ENCODE results near the gene SLC7A10. TPM values are rescaled to one million over a fixed set of nuclear protein-coding genes. Genes with fewer than 3 reads are reported as not detected.

SLC7A10 gene
- total RNA-seq, 1 donor from 2014 or later, result not detected

DNA sequence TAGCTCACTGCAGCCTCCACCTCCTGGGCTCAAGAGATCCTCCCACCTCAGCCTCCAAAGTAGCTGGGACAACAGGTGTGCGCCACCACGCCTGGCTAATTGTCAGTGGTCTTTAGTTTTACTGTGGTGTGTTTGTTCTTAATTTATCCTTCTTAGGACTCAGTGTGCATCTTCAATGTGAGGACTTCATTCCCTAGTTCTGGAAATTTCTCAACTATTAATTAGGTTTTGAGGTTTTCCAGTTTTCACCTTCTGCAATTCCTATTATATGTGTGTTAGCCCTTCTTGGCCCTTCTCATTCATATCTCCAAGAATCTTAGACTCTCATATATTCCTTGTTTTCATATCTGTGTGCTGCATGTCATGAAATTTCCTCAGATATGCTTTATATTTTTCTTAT lies 32.2 kb upstream of the SLC7A10 start:
- no peaks in the 10 kb centered on the region for H3K36me3 ChIP-seq (ENCODE audit: control insufficient read depth, insufficient read depth, low read length)
- no peaks in the 10 kb centered on the region for H3K27me3 ChIP-seq (ENCODE audit: control insufficient read depth, insufficient read depth, low read length)
- no peak for TF ChIP-seq CTCF (IDR thresholded peaks at IDR 0.05; ENCODE audit: insufficient read depth, low read length, poor library complexity, severe bottlenecking)
- H3K4me3 ChIP-seq (ENCODE audit: low read depth, low read length), result no peak overlapping the region
- no peak for DNase-seq (ENCODE audit: low read depth)

GRCh38 chr19:33256261-33256660 lies 30.6 kb upstream of the SLC7A10 start:
- Histone ChIP-seq H3K27me3 (ENCODE audit: control insufficient read depth, insufficient read depth, low read length) (no peaks in the 10 kb centered on the region), H3K36me3 (ENCODE audit: control insufficient read depth, insufficient read depth, low read length) (no peaks in the 10 kb centered on the region), H3K4me3 (ENCODE audit: low read depth, low read length) (no peak overlapping the region)
- no peak for DNase-seq (ENCODE audit: low read depth)
- TF ChIP-seq CTCF (IDR thresholded peaks at IDR 0.05; ENCODE audit: insufficient read depth, low read length, poor library complexity, severe bottlenecking), result no peak

DNA sequence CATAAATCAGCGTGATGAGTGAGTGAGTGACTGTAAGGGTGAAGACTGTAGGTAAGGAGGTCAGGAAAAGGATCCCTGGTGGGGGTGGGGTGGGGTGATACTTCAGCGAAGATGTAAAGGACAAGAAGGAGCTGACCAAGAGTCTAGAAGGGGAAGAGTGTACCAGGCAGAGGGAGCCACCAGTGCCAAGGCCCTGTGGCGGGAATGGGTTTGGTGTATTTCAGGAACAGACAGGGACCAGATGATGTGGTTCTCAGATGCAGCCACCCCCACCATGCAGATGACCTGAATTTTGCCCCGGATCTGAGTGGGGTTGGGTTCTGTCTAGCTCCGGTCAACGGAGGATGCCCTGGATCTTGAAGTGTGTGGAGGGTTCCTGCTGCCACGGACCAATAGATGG lies 30.1 kb upstream of the SLC7A10 start:
- TF ChIP-seq CTCF (IDR thresholded peaks at IDR 0.05; ENCODE audit: insufficient read depth, low read length, poor library complexity, severe bottlenecking), result no peak
- H3K27me3 ChIP-seq (ENCODE audit: control insufficient read depth, insufficient read depth, low read length), result no peaks in the 10 kb centered on the region
- no peaks in the 10 kb centered on the region for H3K36me3 ChIP-seq (ENCODE audit: control insufficient read depth, insufficient read depth, low read length)
- H3K4me3 ChIP-seq (ENCODE audit: low read depth, low read length), result no peak overlapping the region
- DNase-seq (ENCODE audit: low read depth), result no peak

DNA sequence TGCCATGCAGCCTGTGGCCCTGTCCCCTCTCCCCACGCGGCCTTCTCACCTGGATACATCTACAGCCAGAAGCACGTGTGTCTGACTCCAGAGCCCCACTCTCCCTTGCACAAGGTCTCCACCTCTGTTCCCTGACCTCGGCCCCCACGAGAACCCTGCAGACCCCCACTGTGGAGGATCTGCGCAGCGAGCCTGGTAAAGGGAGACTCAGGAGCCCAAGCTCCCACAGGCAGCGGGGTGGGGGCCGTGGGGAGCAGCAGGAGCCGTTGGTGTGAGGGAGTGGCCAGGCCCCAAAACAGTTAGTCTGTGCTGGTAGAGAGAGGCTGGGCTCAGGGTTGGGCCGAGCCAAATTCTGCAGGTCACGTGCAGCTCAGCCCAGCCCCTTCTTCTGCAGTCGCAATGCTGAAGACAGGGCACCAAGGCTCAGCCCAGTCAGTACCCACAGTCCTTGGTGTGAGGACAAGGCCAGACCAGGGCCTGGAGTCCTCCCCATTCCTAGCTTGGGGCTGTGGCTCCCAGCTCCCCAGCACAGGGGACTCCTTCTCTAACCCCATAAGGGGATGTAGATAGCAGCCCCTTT lies 28.7 kb upstream of the SLC7A10 start:
- TF ChIP-seq CTCF (IDR thresholded peaks at IDR 0.05; ENCODE audit: insufficient read depth, low read length, poor library complexity, severe bottlenecking), result no peak

GRCh38 chr19:33252971-33253370 lies 27.3 kb upstream of the SLC7A10 start:
- no peak for DNase-seq (ENCODE audit: low read depth)
- no peak for TF ChIP-seq CTCF (IDR thresholded peaks at IDR 0.05; ENCODE audit: insufficient read depth, low read length, poor library complexity, severe bottlenecking)
- Histone ChIP-seq H3K27me3 (ENCODE audit: control insufficient read depth, insufficient read depth, low read length) (no peaks in the 10 kb centered on the region), H3K4me3 (ENCODE audit: low read depth, low read length) (no peak overlapping the region), H3K36me3 (ENCODE audit: control insufficient read depth, insufficient read depth, low read length) (no peaks in the 10 kb centered on the region)

More for the DNA sequence above, 28.7 kb upstream of the SLC7A10 start:
- no peak for DNase-seq (ENCODE audit: low read depth)
- H3K27me3 ChIP-seq (ENCODE audit: control insufficient read depth, insufficient read depth, low read length), result no peaks in the 10 kb centered on the region
- H3K36me3 ChIP-seq (ENCODE audit: control insufficient read depth, insufficient read depth, low read length), result no peaks in the 10 kb centered on the region
- no peak overlapping the region for H3K4me3 ChIP-seq (ENCODE audit: low read depth, low read length)

- H3K36me3 ChIP-seq (ENCODE audit: control insufficient read depth, insufficient read depth, low read length), result no peaks in the 10 kb centered on the region
- no peak overlapping the region for H3K4me3 ChIP-seq (ENCODE audit: low read depth, low read length)
- TF ChIP-seq CTCF (IDR thresholded peaks at IDR 0.05; ENCODE audit: insufficient read depth, low read length, poor library complexity, severe bottlenecking), result no peak
- DNase-seq (ENCODE audit: low read depth), result no peak
- H3K27me3 ChIP-seq (ENCODE audit: control insufficient read depth, insufficient read depth, low read length), result no peaks in the 10 kb centered on the region
Measured at GRCh38 chr19:33252418-33252962, 26.8 kb upstream of the SLC7A10 start.

Data from kidney epithelial cell (primary cell).